VCaP (cell line): Measurements from ENCODE around the gene TNFSF12.

Source experiments
- H3K27ac ChIP-seq: fragments of 450-650 bp; 2 replicates; pipeline ENCODE4 v1.5.1; 2017
- TF ChIP-seq, protein P1 (sequence below): fragments of 450-650 bp; conservative IDR thresholded peaks from 2 replicates; pipeline ENCODE4 v1.5.1; 2017; ENCODE audit warnings: mild to moderate bottlenecking, moderate library complexity

The TNFSF12 gene

DNA sequence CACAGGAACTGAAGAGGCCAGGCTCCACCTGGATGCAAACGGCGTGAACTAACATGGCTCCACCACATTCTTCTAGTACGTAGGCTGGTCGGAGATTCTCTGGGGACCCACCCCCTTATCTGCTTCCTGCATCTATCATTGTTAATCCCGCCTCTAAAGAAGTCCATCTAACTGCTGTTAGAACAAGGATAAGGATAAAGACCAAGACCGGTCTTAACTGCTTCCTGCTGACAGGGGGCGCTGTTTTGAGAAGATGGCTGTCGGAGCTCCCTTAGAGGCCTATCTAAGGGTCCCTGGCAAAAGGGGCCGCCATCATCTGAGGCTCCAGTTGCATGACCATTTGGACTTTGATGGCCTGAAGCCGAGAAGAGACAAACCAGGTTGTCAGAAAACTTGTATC is 25.8 kb upstream of the TNFSF12 start:
- H3K27ac ChIP-seq = no peak overlapping the region
- TF ChIP-seq, protein P1, sequence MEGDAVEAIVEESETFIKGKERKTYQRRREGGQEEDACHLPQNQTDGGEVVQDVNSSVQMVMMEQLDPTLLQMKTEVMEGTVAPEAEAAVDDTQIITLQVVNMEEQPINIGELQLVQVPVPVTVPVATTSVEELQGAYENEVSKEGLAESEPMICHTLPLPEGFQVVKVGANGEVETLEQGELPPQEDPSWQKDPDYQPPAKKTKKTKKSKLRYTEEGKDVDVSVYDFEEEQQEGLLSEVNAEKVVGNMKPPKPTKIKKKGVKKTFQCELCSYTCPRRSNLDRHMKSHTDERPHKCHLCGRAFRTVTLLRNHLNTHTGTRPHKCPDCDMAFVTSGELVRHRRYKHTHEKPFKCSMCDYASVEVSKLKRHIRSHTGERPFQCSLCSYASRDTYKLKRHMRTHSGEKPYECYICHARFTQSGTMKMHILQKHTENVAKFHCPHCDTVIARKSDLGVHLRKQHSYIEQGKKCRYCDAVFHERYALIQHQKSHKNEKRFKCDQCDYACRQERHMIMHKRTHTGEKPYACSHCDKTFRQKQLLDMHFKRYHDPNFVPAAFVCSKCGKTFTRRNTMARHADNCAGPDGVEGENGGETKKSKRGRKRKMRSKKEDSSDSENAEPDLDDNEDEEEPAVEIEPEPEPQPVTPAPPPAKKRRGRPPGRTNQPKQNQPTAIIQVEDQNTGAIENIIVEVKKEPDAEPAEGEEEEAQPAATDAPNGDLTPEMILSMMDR = no peak

DNA sequence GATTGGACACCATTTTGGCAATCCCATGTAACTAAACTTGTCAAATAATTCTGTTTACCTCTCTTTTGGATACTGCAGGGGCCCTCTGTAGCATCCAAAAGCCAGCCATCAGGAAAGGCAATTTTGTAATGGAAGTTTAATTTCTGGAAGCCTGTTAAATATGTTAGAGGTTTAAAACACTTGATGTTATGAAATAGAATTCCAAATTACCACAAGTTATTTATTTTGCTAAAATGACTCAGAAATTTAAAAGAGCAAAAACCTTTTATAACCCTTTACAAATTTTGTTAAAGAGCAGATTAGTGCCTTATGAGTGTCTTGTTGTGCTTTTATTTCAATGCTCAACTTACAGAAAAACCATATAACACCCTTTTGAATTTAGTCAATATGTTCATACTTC is 20.0 kb upstream of the TNFSF12 start:
- H3K27ac ChIP-seq = no peak overlapping the region
- TF ChIP-seq, protein P1 = no peak

- TF ChIP-seq, protein P1 = no peak
- no peak overlapping the region for H3K27ac ChIP-seq
Observed at GRCh38 chr17:7530023-7530900, 18.6 kb upstream of the TNFSF12 start.

DNA sequence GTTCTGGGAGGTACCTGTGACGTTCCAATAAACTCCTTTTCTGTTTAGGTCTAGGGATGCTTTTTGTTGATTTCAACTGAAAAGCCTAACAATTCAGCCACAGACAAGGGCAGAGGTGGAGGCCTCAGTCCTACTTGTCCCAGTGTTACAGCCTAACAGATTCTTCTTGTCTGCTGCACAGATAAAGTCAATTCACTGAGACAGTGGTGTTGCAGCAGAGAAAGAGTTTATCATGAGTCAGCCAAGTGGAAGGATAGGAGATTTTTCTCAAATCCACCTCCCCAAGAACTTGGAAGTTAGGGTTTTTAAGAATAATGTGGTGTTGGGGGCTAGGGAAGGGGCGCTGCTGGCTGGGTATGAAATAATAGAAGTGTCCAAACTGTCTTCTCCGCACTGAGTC is 10.8 kb upstream of the TNFSF12 start:
- TF ChIP-seq, protein P1 = no peak
- H3K27ac ChIP-seq = no peak overlapping the region

DNA sequence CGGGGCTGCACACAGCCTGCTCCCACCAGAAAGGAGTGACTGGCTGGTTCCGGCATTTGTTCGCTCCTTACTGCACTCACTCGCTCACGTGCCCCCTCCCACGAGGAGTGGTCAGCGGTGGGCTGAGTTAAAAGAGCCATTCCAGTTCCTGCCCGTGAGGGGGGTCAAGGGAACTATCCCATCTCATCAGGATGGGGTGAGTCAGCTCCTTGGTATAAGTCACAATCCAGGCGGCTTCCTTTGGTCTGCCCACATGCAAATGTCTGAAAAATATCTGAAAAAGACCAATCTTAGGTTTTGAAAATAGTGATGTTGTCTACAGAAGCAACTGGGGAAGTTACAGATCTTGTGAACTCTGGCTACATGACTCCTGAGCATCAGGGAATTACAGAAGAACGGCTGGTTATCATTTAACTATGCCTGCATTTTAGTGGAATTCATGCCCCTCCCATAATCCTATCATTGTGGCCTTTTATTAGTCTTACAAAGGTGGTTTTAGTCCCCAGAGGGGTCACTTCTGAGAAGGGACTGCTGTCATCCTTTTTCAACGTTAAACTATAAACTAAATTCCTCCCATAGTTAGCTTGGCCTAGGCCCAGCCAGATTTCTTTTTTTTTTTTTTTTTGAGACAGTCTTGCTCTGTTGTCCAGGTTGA is 9.8 kb upstream of the TNFSF12 start:
- H3K27ac ChIP-seq = no peak overlapping the region
- TF ChIP-seq, protein P1 = no peak

DNA sequence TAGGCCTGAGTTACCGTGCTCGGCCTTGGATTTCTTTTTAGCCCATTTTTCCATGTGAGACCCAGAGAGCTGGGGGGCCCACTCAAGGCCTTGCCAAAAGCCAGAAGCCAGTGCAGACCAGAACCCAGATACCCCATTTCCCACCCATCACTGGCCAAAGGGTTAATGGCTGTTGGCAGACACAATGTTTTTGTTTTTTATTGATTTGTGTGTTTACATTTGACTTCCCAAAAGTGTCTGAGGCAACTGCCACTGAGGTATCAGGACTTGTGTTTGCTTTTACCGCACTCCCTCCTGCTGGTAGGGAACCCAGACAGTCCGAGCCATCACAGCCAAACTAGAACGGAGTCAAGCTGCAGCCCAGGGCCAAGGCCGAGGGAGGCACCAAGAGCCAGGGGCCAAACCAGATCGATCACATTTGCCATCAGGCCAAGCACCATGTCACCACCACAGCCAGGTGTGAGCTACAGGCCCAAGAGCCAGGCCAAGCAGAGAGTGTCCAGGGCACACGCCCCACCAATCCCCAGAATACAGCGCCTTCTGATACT is 7.7 kb upstream of the TNFSF12 start:
- TF ChIP-seq, protein P1 = no peak
- H3K27ac ChIP-seq = no peak overlapping the region

- H3K27ac ChIP-seq = no peak overlapping the region
- TF ChIP-seq, protein P1 = no peak
Observed at GRCh38 chr17:7544911-7545310, 3.9 kb upstream of the TNFSF12 start.
